Mucosa of rectum (tissue), 2 donors: ENCODE measurements around the gene MYH2.
"Not testable (repeated sequence)": the region's sequence is repeated elsewhere in the genome, so short reads cannot be mapped to it uniquely, and the experiment has no call there.

Experiments used
- H3K27ac ChIP-seq, 2 donors: one replicate each; pipeline ENCODE4 v1.7.0; 2013; ENCODE audit warnings: inconsistent platforms in 2 of 2, low read depth in 2 of 2, low read length in 2 of 2
- H3K27me3 ChIP-seq, 2 donors: one replicate each; pipeline ENCODE4 v1.7.0; 2013; ENCODE audit warnings: low read length in 2 of 2; ENCODE audit not compliant: control insufficient read depth in 2 of 2, insufficient read depth in 2 of 2
- H3K36me3 ChIP-seq, 2 donors: one replicate each; pipeline ENCODE4 v1.7.0; 2013; ENCODE audit warnings: low read length in 2 of 2; ENCODE audit not compliant: control insufficient read depth in 2 of 2, insufficient read depth in 2 of 2
- H3K4me1 ChIP-seq, 2 donors: one replicate each; pipeline ENCODE4 v1.7.0; 2013; ENCODE audit warnings: low read length in 2 of 2, mild to moderate bottlenecking in 1 of 2; ENCODE audit not compliant: control insufficient read depth in 2 of 2, insufficient read depth in 2 of 2
- H3K4me3 ChIP-seq, 2 donors: one replicate each; pipeline ENCODE4 v1.7.0; 2013; ENCODE audit warnings: low read length in 2 of 2
- H3K9ac ChIP-seq, 2 donors: one replicate each; pipeline ENCODE4 v1.7.0; 2013; ENCODE audit warnings: low read length in 2 of 2, low read depth in 1 of 2, mild to moderate bottlenecking in 1 of 2
- H3K9me3 ChIP-seq, 2 donors: one replicate each; pipeline ENCODE4 v1.7.0; 2013; ENCODE audit warnings: low read length in 2 of 2; ENCODE audit not compliant: control insufficient read depth in 2 of 2
- donor health status: healthy.
- donor health status: Normal muscosa, but diverticular disease.

Gene MYH2

DNA sequence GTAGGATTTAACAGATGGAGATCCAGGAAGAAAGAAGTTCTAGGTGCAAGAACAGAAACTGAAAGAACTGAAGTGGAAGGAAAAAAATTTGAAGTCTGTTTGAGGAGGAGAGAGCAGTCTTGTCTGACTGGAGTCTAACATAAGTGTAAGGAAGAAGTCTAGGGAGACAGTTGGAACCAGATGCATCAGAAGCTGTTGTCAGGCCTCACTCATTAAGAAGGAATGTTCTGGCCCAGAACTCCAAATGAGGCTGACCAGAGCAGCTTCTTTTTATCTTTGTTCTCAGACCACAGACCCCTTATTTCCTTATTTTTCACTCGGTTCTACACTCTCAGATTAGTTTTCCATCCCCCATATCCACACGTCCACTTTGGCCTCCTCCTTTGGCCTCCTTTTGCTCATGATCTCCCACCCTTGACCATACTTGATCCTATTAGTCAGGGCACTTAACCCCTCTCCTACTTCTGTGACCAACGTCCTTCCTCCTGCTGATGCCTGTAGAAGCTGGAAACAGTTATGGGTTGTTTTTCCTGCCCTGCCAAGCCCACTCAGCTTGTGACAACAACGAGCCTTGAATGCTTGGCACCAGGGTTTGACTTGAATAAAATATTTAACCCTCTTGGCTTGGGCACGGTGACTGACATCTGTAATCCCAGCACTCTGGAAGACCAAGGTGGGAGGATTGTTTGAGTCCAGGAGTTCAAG is 7.0 kb upstream of the MYH2 start:
- Histone ChIP-seq H3K9ac (no peak overlapping the region), H3K36me3 (no peaks in the 10 kb centered on the region), H3K9me3 (no peaks in the 10 kb centered on the region), H3K4me3 (no peak overlapping the region), H3K27me3 (no peaks in the 10 kb centered on the region), H3K4me1 (no peaks in the 10 kb centered on the region), H3K27ac (no peak overlapping the region)

DNA sequence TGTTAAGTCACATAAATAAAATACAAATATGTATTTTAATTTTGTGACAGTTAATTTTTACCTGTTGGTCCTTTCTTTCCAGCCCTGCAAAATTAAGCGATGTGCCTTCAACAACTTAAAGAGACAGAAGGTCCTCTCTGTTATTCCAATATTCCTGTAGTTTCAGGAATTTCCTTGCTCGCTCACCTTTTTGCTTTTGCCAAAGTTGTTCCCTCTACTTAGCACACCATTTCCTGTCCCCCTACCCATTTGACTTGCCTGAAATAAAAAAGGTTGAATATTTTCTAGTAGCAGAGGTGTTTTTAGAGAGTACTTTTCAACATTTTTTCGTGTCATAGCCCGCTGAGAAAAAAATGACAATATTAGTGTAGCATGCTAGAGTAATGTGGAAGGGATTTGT is 556 bp upstream of the MYH2 start:
- Histone ChIP-seq H3K36me3 (no peaks in the 10 kb centered on the region), H3K27ac (no peak overlapping the region), H3K4me1 (no peaks in the 10 kb centered on the region), H3K4me3 (no peak overlapping the region), H3K9ac (no peak overlapping the region), H3K27me3 (no peaks in the 10 kb centered on the region), H3K9me3 (no peaks in the 10 kb centered on the region)

DNA sequence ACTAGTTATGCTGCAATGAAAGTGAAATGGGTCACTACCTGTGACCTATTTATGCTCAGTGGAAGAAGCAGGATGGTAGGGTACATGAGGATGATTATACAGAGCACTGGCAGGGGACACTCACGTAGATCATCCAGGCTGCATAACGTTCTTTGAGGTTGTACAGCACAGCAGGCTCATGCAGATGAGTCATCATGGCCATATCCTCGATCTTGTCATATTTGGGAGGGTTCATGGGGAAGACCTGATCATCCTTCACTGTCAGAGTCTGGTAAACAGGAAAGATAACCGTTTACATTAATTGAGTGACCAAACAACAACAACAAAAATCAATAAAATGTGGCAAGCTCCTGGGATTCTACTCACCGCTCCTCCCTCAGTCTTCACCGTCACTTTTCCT is 2.1 kb downstream of the MYH2 start:
- Histone ChIP-seq H3K4me1 (no peaks in the 10 kb centered on the region), H3K27me3 (no peaks in the 10 kb centered on the region), H3K9me3 (no peaks in the 10 kb centered on the region), H3K9ac (no peak overlapping the region), H3K4me3 (no peak overlapping the region), H3K27ac (no peak overlapping the region), H3K36me3 (no peaks in the 10 kb centered on the region)

DNA sequence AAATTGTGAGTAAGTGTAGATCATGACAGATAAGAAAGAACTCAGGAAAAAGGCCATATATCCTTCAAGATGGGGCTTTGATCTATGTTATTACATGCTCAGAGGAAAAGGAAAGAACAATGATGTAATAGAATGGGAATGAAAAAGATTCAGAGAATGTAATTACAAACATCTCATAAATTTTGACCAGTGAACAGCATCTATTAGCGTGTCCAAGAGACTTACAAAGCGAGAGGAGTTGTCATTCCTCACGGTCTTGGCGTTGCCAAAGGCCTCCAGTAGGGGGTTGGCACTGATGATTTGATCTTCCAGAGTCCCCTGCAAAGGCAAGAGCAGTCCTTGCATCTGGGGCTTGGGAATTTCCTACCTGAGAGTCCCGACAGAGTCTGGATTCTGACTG is 6.0 kb downstream of the MYH2 start:
- H3K4me1 ChIP-seq, H3K27me3 ChIP-seq, H3K27ac ChIP-seq, H3K9ac ChIP-seq, H3K4me3 ChIP-seq, H3K9me3 ChIP-seq, H3K36me3 ChIP-seq: not testable (repeated sequence)

DNA sequence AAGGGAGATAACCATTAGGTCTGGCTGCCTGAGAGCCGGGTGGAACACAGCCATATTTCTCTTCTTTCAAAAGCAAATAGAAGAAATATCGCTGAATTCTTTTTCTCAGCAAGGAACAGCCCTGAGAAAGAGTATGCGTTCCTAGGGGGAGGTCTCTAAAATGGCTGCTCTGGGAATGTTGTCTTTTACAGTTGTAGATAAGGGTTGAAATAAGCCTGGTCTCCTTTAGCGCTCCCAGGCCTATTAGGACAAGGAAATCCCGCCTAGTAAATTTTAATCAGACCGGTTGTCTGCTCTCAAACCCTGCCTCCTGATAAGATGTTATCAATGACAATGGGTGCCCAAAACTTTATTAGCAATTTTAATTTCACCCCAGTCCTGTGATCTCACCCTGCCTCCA is 8.3 kb downstream of the MYH2 start:
- H3K4me3 ChIP-seq, H3K9ac ChIP-seq, H3K27me3 ChIP-seq, H3K4me1 ChIP-seq, H3K36me3 ChIP-seq, H3K27ac ChIP-seq, H3K9me3 ChIP-seq: not testable (repeated sequence)

DNA sequence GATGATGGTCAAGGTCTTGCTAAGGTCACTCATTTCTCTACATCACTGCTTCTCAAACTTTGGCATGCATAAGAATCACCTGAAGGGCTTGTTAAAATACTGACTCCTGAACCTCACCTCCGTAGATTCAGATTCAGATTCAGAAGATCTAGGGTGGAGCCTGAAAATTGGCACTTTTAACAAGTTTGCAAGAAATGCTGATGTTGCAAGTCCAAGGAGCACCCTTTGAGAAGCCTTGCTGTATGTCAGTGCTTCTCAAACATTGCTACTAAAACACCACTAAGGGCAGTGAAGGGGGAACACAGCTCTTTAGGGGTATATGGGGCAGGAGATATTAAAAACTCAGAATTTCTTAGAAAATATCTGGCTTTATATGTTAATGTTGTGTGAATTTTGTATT is 17.4 kb downstream of the MYH2 start:
- H3K4me1 ChIP-seq: no peaks in the 10 kb centered on the region
- no peaks in the 10 kb centered on the region for H3K27me3 ChIP-seq
- no peaks in the 10 kb centered on the region for H3K9me3 ChIP-seq
- no peaks in the 10 kb centered on the region for H3K36me3 ChIP-seq
- H3K27ac ChIP-seq: no peak overlapping the region
- no peak overlapping the region for H3K4me3 ChIP-seq
- H3K9ac ChIP-seq: no peak overlapping the region

DNA sequence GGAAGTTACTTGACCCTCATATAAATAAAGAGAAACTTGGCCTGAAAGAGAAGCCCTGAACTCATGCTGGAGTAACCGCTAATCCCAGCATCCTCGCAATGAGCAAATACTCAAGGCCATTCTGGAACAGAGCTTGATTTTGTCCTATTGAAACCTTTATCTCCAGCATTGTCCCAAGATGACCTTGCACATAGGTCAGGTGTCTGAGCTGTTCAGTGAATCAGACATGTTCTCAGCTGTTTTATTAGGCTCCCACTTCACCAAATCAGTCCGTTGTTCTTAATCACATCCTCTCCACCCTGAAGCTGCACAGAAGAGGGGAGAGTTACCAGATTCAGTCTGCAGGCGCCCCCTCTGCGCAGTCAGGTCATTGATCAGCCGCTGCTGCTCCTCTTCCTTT is 22.0 kb downstream of the MYH2 start:
- Histone ChIP-seq H3K27ac (no peak overlapping the region), H3K36me3 (no peaks in the 10 kb centered on the region), H3K9ac (no peak overlapping the region), H3K27me3 (no peaks in the 10 kb centered on the region), H3K9me3 (no peaks in the 10 kb centered on the region), H3K4me1 (no peaks in the 10 kb centered on the region), H3K4me3 (no peak overlapping the region)

DNA sequence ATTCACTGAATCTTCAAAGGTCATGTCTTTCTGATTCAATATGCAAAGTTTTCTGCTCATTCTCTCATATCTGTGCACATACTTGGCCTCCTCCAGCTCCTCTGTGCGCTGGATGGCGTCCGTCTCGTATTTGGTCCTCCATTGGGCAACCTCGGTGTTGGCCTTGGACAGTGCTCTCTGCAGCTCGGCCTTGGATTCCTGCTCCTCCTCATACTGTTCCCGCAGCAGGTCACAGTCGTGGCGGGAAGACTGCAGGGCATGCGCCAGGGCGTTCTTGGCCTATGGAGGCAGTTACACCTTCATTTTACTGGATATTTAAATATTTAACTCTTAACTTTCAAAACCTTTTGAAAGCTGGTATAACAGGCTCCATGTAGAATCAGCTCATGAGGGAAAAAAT is 22.9 kb downstream of the MYH2 start:
- no peaks in the 10 kb centered on the region for H3K36me3 ChIP-seq
- H3K9ac ChIP-seq: no peak overlapping the region
- no peaks in the 10 kb centered on the region for H3K27me3 ChIP-seq
- no peak overlapping the region for H3K4me3 ChIP-seq
- H3K4me1 ChIP-seq: no peaks in the 10 kb centered on the region
- H3K9me3 ChIP-seq: no peaks in the 10 kb centered on the region
- no peak overlapping the region for H3K27ac ChIP-seq

DNA sequence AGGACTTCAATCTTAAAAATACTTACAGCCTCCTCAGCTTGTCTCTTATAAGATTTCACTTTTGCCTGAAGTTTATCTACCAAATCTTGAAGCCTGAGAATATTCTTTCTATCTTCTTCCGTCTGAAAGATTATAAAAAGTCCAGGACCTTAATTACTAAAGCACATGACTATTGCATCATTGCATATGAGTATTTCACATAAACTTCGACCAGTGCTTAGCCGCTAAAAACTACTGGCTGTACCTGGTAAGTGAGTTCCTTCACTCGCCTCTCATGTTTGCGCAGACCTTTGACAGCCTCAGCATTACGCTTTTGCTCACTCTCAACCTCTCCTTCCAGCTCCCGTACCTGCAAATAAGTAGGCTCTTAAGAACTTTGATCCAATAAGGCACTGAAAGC is 26.4 kb downstream of the MYH2 start:
- Histone ChIP-seq H3K4me1 (no peaks in the 10 kb centered on the region), H3K27ac (no peak overlapping the region), H3K9me3 (no peaks in the 10 kb centered on the region), H3K9ac (no peak overlapping the region), H3K4me3 (no peak overlapping the region), H3K27me3 (no peaks in the 10 kb centered on the region), H3K36me3 (no peaks in the 10 kb centered on the region)

DNA sequence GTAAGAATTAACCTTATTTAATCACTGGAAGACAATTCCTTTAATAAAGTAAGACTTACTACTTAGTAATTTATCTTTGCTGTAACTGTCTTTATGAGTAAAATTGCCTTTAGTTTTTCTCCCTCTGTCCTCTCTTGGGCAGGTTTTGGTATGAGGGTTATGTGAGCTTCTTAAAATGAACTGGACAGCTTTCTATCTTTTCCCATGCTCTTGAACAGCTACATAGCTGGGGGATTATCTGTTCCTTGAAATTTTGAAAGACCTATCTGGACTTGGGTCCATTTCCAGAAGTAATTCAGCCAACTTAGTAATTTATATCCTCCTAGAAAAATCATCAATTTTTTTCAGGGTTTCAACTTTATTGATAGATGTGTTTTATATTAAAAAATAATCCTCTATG is 27.5 kb downstream of the MYH2 start:
- no peaks in the 10 kb centered on the region for H3K27me3 ChIP-seq

More for the DNA sequence above, 27.5 kb downstream of the MYH2 start:
- Histone ChIP-seq H3K36me3 (no peaks in the 10 kb centered on the region), H3K27ac (no peak overlapping the region), H3K4me1 (no peaks in the 10 kb centered on the region), H3K4me3 (no peak overlapping the region), H3K9ac (no peak overlapping the region), H3K9me3 (no peaks in the 10 kb centered on the region)
